SKM-1 (cell line): ENCODE measurements around the gene RMND5B.

Experiments used
- DNase-seq: peaks from one replicate; lab custom pipeline; 2025; ENCODE audit not compliant: unreplicated experiment; lab: John Stamatoyannopoulos, UW

Gene RMND5B

GRCh38 chr5:178199581-178200434 is 69.0 kb downstream of the RMND5B start:
- DNase-seq = no peak
